GM10266 (cell line): ENCODE data around the gene ALB.

Experiments
- DNase-seq: peaks from one replicate; pipeline ENCODE4 v3.0.0; 2012; ENCODE audit errors: extremely low spot score
- TF ChIP-seq, protein P1 (sequence below): IDR thresholded peaks from 2 replicates; pipeline ENCODE4 v1.5.1; 2012; ENCODE audit warnings: mild to moderate bottlenecking, low read depth; ENCODE audit not compliant: control insufficient read depth, insufficient read depth; ENCODE audit errors: missing control alignments

The ALB gene

DNA sequence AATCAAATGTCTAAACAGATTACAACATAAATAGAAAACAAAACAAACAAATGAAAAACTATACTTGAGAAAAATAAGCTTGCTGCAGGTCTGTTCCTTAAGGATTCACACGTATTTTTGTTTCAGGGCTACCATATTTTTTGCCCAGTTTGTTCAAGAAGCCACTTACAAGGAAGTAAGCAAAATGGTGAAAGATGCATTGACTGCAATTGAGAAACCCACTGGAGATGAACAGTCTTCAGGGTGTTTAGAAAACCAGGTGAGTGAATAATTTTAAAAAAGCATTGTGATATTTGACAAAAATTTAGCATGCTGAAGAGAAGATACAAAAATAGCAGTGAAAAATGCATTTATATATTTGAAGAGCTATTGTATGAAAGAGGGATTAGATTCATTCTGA lies 34.0 kb downstream of the ALB start:
- no peak for DNase-seq
- TF ChIP-seq, protein P1, sequence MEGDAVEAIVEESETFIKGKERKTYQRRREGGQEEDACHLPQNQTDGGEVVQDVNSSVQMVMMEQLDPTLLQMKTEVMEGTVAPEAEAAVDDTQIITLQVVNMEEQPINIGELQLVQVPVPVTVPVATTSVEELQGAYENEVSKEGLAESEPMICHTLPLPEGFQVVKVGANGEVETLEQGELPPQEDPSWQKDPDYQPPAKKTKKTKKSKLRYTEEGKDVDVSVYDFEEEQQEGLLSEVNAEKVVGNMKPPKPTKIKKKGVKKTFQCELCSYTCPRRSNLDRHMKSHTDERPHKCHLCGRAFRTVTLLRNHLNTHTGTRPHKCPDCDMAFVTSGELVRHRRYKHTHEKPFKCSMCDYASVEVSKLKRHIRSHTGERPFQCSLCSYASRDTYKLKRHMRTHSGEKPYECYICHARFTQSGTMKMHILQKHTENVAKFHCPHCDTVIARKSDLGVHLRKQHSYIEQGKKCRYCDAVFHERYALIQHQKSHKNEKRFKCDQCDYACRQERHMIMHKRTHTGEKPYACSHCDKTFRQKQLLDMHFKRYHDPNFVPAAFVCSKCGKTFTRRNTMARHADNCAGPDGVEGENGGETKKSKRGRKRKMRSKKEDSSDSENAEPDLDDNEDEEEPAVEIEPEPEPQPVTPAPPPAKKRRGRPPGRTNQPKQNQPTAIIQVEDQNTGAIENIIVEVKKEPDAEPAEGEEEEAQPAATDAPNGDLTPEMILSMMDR: no peak

DNA sequence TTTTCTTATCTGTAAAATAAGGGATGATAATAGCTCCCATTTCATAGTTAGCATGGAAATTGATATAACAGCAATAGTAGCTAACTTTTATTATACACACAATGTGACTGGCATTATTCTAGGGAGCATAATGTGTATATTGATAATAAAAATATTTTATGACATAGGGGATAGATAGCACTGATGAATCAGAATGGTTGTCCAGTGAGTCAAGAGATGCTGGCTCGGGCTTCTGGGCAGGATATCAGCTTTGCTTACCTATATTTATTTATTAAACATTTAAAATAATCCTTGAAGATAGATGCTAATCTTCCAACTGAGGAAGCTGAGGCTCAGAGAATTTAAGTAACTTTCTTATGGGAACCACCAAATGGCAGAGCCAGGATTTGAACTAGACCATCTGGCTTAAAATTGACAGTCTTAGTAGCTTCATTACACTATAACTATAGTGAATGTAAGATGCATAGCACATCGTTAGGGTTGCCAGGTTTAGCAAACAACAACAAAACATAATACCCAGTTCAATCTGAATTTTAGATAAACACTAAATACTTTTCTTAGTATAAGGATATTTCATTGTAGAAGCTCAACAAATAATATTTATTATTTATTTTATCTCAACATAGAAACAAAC lies 34.6 kb downstream of the ALB start:
- TF ChIP-seq, protein P1: no peak

DNA sequence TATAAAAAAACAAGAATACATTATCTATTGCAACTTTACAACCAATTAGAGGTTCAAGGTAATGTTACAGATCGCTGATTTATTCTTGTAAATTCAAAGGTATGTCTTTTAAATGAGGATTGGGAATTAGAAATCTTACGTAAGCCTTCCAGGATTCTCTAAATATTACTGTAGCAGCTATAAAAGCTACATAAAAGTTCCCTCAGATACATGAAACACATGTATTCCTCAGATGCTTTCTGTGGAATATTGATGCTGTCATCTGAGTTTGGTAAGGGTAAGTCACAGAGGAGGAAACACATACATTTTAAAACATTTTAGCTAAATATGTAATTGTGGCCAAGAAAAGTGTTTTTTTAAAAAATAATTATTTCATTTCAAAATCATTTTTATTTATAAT lies 35.4 kb downstream of the ALB start:
- no peak for DNase-seq

More for the DNA sequence above, 34.6 kb downstream of the ALB start:
- DNase-seq: no peak

DNA sequence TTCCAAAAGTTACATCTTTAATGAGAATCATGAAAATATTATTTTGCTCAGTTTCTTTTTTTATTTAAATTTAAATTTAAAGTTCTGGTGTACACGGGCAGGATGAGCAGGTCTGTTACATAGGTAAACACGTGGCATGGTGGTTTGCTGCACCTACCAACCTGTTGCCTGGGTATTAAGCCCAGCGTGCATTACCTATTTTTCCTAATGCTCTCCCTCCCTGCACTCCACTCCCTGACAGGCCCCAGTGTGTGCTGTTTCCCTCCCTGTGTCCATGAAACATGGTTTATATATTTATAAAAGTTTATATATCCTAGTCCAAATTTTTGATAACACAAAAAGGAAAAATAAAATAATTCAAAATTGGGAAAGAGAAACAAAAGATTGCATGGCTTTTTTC lies 35.9 kb downstream of the ALB start:
- no peak for DNase-seq
- TF ChIP-seq, protein P1: no peak

More for the DNA sequence above, 35.4 kb downstream of the ALB start:
- TF ChIP-seq, protein P1: no peak

DNA sequence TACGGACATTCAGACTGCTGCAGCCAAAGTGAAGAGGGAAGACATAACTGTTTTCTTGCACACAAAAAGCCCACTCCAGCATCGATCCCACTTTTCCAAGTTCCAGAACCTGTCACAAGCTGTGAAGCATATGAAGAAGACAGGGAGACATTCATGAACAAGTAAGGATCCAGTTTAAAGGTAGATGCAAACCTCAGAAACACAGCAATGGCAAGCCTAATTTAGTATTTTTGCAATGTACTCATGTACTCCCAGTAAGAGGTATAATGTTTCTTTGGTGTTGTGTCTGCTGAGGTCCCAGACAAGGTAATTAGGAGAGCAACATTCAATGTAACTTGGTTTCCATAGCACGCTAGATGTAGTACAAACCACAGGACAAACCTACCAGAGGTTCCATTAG lies 36.6 kb downstream of the ALB start:
- DNase-seq: no peak
- TF ChIP-seq, protein P1: no peak

DNA sequence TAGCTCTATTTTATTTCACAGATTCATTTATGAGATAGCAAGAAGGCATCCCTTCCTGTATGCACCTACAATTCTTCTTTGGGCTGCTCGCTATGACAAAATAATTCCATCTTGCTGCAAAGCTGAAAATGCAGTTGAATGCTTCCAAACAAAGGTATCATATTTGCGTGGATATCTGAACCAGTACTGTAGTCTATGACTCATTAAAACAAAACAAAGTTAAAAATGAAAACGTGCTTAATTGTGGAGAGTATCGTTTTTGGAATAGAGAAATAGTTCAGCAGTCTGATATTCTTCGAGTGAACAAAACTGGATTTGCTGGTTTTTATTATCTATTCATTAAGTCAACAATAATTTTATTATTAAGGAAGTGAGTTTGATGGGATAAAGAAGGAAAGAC lies 38.2 kb downstream of the ALB start:
- TF ChIP-seq, protein P1: no peak
- DNase-seq: no peak

DNA sequence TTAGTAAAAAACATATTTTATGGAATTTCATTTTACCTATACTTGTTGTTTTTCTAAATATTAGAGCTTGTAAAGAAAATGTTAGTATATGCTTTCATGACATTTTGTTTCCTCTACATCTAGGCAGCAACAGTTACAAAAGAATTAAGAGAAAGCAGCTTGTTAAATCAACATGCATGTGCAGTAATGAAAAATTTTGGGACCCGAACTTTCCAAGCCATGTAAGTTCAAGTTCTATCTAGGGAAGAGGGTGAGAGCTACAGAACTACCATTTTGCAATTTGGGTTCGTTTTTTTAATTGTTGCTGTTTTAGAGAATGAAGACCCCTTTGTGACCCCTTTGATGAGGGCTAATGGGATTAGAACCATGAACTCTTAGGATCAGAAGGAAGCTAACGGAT lies 39.1 kb downstream of the ALB start:
- TF ChIP-seq, protein P1: no peak
- DNase-seq: no peak
